HG02885 (cell line): Measurements from ENCODE around the gene SNCAIP.
"Not testable (repeated sequence)": the region's sequence is repeated elsewhere in the genome, so short reads cannot be mapped to it uniquely, and the experiment has no call there.

Experiments used
- ATAC-seq: cut with Tn5 transposase; IDR thresholded peaks from one replicate; pipeline ENCODE4 v1.9.1; 2021; ENCODE audit warnings: mild to moderate bottlenecking; ENCODE audit not compliant: unreplicated experiment, poor library complexity

SNCAIP gene

DNA sequence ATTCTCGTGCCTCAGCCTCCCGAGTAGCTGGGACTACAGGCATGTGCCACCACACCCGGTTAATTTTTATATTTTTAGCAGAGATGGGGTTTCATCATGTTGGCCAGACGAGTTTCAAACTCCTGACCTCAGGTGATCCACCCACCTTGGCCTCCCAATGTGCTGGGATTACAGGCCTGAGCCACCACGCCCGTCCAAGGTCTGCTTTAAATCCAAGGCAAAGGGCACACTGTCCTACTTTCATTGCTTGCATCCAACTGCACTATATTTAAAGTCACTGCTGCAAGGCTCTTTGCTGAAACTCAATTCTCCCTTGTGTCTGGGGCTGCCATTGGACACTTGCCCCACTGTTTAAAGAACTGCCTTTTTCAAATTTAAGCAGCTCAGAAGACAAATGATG is 174.6 kb downstream of the SNCAIP start:
- not testable (repeated sequence) for ATAC-seq

DNA sequence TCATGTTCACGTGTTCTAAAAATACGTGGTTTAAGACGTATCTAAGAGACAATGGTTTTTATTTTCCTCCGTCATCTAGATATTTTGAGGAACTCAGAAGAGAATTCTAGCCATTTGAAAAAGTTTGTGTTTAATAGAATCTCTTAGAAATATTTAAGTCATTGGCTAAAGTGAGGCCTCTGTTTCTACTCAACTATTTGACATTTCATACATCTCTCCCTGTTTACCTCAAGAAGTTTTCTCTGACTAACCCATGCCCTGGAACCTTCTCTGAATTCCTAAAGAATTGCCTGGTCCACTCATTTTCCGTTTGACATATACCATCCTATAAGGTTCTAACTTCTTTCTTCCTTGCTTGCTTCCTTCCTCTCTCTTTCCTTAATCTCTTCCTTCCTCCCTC is 178.7 kb downstream of the SNCAIP start:
- ATAC-seq: no peak

DNA sequence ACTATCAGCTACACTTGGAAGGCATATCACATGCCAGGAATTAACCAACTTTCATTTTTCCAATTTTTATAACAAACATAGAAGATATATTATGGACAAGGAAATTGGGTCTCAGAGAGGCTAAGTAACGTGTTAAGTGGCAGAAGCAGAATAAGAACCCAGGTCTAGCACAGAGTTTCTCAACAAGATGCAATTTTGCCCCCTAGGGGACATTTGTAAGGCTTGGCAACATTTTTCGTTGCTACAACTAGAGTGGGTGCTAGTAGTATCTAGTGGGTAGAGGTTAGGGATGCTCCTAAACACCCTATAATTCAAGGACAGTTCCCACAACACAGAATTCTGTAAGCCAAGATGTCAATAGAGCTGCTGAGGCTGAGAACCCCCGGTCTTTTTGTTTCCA is 180.6 kb downstream of the SNCAIP start:
- ATAC-seq: peak; percentile 65

DNA sequence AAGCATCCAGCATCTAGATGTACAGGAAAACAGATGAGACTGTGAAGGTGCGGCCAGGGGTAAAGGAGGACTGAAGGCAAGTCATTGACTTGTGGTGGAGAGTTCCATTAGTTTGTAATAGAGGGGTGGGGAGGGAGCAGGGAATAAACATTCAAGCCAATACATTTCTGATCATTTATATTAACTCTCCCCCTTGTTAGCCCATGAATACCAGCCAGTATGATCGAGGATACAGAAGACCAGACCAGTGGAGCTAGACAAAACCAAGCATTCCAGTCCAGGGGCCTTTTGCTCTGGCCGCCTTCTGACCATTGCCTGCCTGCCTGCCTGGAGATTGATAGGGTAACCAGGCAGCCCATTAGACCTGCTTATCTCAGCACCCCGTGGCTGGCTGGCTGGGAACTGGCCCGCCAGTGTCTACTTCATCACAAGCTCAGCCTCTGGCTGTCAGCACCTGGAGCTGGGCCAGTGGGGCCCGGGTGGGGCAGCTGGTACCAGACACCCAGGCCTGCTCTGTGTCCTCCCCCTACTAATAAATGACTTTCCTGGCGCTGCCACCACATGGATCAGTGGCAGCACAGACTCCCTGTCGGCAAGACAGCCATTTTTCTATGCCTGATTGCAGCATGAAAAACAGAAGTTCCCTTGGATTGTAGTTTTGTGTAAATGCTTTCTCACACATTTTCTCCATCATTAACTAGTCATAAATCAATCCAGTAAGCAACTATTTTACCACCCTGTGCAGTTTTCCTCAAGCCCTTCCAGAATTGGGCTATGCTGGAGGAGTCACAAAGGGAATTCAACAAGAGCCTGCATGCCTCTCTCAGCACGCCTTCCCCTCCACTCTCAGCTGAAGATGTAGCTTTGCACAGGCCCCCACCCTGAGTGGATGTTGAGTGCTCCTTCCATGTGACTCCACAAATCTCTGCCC is 181.3 kb downstream of the SNCAIP start:
- ATAC-seq: no peak

DNA sequence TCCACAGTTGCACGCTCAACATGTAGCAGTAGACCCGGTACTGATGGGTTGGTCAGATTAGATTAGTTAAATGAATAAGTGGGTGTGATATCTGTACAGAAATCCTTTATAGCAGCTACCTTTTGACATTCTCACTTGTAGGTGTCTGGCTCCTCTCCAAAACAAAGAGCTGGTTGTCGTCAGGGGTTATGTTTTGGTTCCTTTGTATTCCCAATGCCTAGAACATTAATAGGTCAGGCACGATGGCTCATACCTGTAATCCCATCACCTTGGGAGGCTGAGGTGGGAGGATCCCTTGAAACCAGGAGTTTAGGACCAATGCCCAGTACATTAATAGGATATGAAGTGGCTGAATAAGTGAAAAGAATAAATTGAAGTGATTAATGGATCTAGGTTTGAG is 182.1 kb downstream of the SNCAIP start:
- ATAC-seq: no peak

DNA sequence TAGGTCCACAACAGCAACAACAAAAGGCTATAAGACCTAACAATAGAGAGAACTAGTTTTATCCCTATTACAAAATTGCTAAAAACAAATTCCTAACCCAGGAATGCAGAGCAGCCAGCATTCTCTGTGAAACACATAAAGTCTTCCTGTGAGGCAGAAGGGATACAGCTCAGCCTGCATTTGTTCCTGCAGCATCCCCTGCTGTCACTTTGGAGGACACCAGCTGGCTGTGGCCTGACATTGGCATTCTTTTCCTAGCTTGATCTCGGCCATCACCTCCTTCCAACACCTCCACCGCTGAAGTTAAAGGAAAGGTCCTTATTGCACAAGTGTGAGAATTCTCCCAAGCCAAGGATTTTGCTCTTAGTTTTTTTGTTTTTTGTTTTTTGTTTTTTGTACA is 186.1 kb downstream of the SNCAIP start:
- ATAC-seq: no peak

DNA sequence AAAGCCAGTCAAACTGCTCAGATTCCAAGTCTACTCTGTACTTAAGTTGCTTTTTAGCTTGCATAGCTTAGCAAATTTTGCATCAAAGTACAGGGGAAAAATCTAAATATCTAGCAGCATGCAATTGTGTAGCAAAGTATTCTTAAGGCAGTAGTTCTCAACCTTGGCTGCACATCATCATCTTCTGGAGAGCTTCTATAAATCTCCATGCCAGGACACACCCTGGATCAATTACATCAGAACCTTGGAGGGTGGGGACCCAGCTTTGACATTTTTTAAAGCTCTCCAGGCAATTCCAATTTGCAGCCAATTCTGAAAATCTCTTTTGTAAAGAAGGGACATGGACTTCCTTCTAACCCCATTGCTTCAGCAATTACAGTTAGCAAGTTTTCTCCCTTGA is 187.5 kb downstream of the SNCAIP start:
- ATAC-seq: no peak

DNA sequence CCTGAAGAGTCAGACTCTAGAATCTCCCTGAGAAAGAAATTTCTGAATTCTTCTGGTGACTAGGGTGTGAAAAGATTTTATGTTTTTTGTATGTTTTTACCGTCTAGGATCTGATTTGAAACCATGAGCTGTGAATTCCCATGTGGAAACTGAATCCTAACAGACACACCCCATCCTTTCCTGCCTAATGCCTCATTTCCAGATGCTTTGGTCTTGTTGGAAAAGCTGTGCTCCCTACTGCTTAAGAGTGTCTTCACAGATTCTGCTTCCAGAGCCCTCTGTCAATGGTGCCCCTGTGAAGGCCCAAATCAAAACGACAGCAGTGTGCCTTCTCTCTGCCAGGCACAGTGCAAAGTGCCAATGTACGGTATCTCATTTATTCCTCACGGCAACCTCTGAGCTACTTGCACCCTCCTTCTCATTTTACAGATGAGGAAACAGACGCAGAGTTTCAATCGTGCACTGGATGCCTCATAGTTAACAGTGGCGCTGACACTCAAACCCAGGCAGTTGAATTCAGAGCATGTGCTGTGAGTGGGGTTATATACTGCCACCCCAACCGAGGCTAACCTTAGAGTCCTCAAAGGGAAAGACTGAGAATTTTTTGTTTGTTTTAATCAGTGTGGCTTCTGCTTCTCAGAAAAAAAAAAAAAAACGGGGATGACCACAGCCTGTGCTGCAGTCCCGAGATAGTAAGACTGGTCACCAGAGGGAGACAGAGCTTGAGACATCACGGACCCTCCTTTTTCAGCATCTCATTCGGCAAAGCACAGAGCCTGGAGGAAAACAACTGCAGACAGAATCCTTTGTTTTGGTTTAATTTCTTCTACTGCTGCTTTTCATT is 188.4 kb downstream of the SNCAIP start:
- ATAC-seq: peak; percentile 69

DNA sequence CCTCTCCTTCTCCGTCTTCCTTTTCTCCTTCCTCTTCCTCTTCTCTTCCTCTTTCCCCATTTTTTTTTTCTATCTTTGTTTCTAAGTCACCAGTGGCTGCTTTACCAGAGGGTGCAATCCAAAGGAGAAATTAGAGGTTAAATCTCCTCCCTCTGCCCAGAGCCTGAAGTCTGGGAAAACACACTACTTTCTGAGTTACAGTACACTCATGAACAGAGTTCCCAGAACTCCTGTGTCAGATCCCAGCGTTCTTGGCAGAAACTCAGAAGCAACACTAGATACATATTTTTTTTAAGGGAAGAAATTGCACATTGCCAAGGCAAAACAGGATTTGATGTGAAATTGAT is 189.0 kb downstream of the SNCAIP start:
- ATAC-seq: no peak

DNA sequence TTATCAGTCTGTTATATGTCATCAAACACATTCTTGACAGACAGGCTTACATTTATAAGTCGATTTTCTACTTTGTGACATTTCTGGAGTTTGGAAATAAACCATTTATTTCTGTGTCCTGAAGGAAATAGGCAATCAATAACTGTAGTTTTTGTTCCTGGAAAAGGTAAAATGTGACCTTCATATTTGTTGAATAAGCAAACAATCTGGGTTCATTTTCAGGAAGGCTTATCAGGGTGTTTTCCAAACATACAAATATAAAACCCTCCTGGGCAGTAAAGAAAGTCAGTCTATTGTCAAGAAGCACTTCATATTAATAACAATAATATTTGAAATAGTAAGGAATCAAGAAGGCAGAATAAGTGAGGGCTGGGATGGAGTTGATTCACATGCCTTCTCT is 195.0 kb downstream of the SNCAIP start:
- no peak for ATAC-seq

DNA sequence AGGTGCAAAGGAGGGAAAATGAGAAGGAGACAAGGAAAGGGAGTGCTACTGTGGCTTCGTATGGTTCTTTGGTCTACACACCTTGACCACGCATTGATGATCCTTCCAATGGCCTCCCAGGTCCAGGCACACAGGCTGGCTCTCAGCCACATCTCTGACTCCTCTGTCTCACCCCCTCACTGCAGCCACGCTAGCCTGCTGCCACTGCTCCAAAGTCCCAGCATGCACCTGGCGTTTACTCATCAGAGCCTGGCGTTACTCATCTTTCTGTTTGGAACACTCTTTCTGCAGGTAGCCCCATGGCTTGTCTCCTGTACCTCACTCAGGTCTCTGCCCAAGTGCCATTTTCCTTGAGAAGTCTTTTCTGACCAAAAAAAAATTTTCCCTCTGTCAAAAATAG is 195.5 kb downstream of the SNCAIP start:
- no peak for ATAC-seq

DNA sequence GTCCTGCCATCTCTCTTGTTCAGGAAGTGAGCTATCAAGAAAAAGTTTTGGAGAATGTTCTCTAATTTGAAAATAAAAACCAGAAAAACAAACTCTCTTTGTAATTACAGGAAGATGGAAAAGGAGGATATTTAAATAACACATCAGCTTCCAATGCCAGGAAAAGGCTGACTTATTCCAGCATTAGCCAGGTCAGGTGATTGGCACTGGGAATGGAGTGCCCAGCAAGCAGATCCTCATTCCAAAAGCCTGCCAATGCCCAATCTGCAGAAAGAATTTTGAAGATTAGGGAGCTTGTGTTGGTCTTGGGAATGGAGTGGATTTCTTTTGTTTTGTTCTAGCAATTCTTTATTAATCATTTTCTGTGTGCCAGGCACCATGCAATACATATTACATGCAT is 196.6 kb downstream of the SNCAIP start:
- ATAC-seq: no peak
